Neural cell (in vitro differentiated cells): ENCODE measurements around the gene ACAD9. TPM values are rescaled to one million over a fixed set of nuclear protein-coding genes. Genes with fewer than 3 reads are reported as not detected.

ENCODE experiments used
- H2AFZ ChIP-seq: fragments of 200-600, 300-800 bp; sonication (generic), shearing (Covaris generic); 2 replicates; pipeline ENCODE4 v1.6.0; 2014; ENCODE audit warnings: low read depth, mild to moderate bottlenecking, antibody characterized with exemption, low read length, moderate library complexity
- H3F3A ChIP-seq: fragments of 200-600 bp; shearing (Covaris generic); 2 replicates; pipeline ENCODE4 v1.6.1; 2016; ENCODE audit warnings: mild to moderate bottlenecking, moderate library complexity, mixed read lengths, antibody characterized with exemption, low read length; ENCODE audit not compliant: insufficient read depth, poor library complexity, severe bottlenecking
- H3K27ac ChIP-seq: fragments of 200-600, 300-800 bp; sonication (generic), shearing (Covaris generic); 2 replicates; pipeline ENCODE4 v1.5.1; 2014; ENCODE audit warnings: mild to moderate bottlenecking, low read length, moderate library complexity
- H3K27me3 ChIP-seq: fragments of 300-800, 200-600 bp; sonication (generic), shearing (Covaris generic); 2 replicates; pipeline ENCODE4 v1.6.0; 2014; ENCODE audit warnings: mild to moderate bottlenecking, low read depth, low read length, moderate library complexity; ENCODE audit not compliant: insufficient read depth
- H3K36me3 ChIP-seq: fragments of 300-800, 200-600 bp; sonication (generic), shearing (Covaris generic); 2 replicates; pipeline ENCODE4 v1.5.1; 2014; ENCODE audit warnings: mild to moderate bottlenecking, antibody characterized with exemption, low read length, moderate library complexity; ENCODE audit not compliant: insufficient read depth
- H3K4me2 ChIP-seq: fragments of 300-800, 200-600 bp; sonication (generic), shearing (Covaris generic); 2 replicates; pipeline ENCODE4 v1.6.0; 2014; ENCODE audit warnings: mild to moderate bottlenecking, low read length
- H3K4me3 ChIP-seq: fragments of 300-800, 200-600 bp; sonication (generic), shearing (Covaris generic); 2 replicates; pipeline ENCODE4 v1.5.1; 2014; ENCODE audit warnings: mild to moderate bottlenecking, low read length, moderate library complexity
- H3K79me2 ChIP-seq: fragments of 200-600 bp; shearing (Covaris generic); replicated peaks from 2 replicates; pipeline ENCODE4 v1.6.0; 2014; ENCODE audit warnings: mild to moderate bottlenecking, low read length, moderate library complexity; ENCODE audit not compliant: insufficient read depth
- H3K9ac ChIP-seq: fragments of 300-800, 200-600 bp; sonication (generic), shearing (Covaris generic); 2 replicates; pipeline ENCODE4 v1.6.1; 2016; ENCODE audit warnings: mild to moderate bottlenecking, low read length, mixed read lengths
- H3K9me2 ChIP-seq: fragments of 200-600 bp; shearing (Covaris generic); 2 replicates; pipeline ENCODE4 v1.6.1; 2016; ENCODE audit warnings: mild to moderate bottlenecking, low read length, mixed read lengths; ENCODE audit not compliant: insufficient read depth
- H3K9me3 ChIP-seq: fragments of 200-600, 300-800 bp; sonication (generic), shearing (Covaris generic); 2 replicates; pipeline ENCODE4 v1.6.1; 2016; ENCODE audit warnings: mild to moderate bottlenecking, mixed run types, low read length, moderate library complexity, mixed read lengths
- H4K20me1 ChIP-seq: fragments of 200-600 bp; shearing (Covaris generic); 2 replicates; pipeline ENCODE4 v1.6.1; 2016; ENCODE audit warnings: mild to moderate bottlenecking, mixed run types; ENCODE audit not compliant: insufficient read depth
- CTCF ChIP-seq: fragments of 450-650 bp; IDR thresholded peaks from 2 replicates; pipeline ENCODE4 v1.5.1; 2014; ENCODE audit warnings: antibody characterized with exemption, mild to moderate bottlenecking, moderate library complexity; ENCODE audit not compliant: poor library complexity, severe bottlenecking
- EP300 ChIP-seq: fragments of 450-650 bp; conservative IDR thresholded peaks from 2 replicates; pipeline ENCODE4 v1.6.1; 2014; ENCODE audit warnings: antibody characterized with exemption, mild to moderate bottlenecking, moderate library complexity; ENCODE audit not compliant: poor library complexity, severe bottlenecking
- EZH2 ChIP-seq: fragments of 200-600, 300-800 bp; shearing (Covaris generic), sonication (generic); IDR thresholded peaks from 2 replicates; pipeline ENCODE4 v1.6.1; 2014; ENCODE audit warnings: antibody characterized with exemption, low read length, borderline replicate concordance, mild to moderate bottlenecking; ENCODE audit not compliant: insufficient read depth, poor library complexity, severe bottlenecking
- MXI1 ChIP-seq: fragments of 450-650 bp; conservative IDR thresholded peaks from 2 replicates; pipeline ENCODE4 v1.6.1; 2014; ENCODE audit warnings: antibody characterized with exemption, mild to moderate bottlenecking; ENCODE audit not compliant: poor library complexity, severe bottlenecking
- POLR2AphosphoS5 ChIP-seq: IDR thresholded peaks from 2 replicates; pipeline ENCODE4 v1.6.1; 2012
- RAD21 ChIP-seq: fragments of 450-650 bp; conservative IDR thresholded peaks from 2 replicates; pipeline ENCODE4 v1.6.1; 2014; ENCODE audit warnings: antibody characterized with exemption, mild to moderate bottlenecking, moderate library complexity
- REST ChIP-seq: IDR thresholded peaks from 2 replicates; pipeline ENCODE4 v1.6.1; 2012; ENCODE audit warnings: borderline replicate concordance
- SMC3 ChIP-seq: fragments of 450-650 bp; conservative IDR thresholded peaks from 2 replicates; pipeline ENCODE4 v1.6.1; 2014; ENCODE audit warnings: antibody characterized with exemption, mild to moderate bottlenecking, moderate library complexity; ENCODE audit not compliant: poor library complexity
- TAF1 ChIP-seq: IDR thresholded peaks from 2 replicates; pipeline ENCODE4 v1.6.1; 2012; ENCODE audit warnings: low read depth
- polyA plus RNA-seq: library from polyadenylated mRNA; depleted of rRNA; stranded (reverse); fragments of >200 nt; gene quantifications from 2 replicates; pipeline ENCODE4 v1.2.3, GENCODE V29; 2014

The ACAD9 gene
- polyA plus RNA-seq, 1 donor from 2014 or later: 33.5 TPM

GRCh38 chr3:128847666-128848370 lies 31.6 kb upstream of the ACAD9 start:
- no peaks in the 10 kb centered on the region for H3K27me3 ChIP-seq
- H3F3A ChIP-seq: no peaks in the 10 kb centered on the region
- H4K20me1 ChIP-seq: no peaks in the 10 kb centered on the region
- H3K36me3 ChIP-seq: no peaks in the 10 kb centered on the region
- no peak overlapping the region for H3K4me3 ChIP-seq
- H2AFZ ChIP-seq: no peak overlapping the region
- no peaks in the 10 kb centered on the region for H3K9me2 ChIP-seq
- H3K9me3 ChIP-seq: no peaks in the 10 kb centered on the region
- TF ChIP-seq POLR2AphosphoS5 (no peak), EP300 (no peak), RAD21 (no peak), REST (no peak), MXI1 (no peak), CTCF (no peak), SMC3 (no peak), TAF1 (no peak), EZH2 (no peak)
- H3K27ac ChIP-seq: no peak overlapping the region
- H3K4me2 ChIP-seq: no peak overlapping the region
- H3K79me2 ChIP-seq: no peaks in the 10 kb centered on the region
- H3K9ac ChIP-seq: no peak overlapping the region

GRCh38 chr3:128848936-128849335 lies 30.5 kb upstream of the ACAD9 start:
- H3K9me3 ChIP-seq: peaks cover under 1% of the 10 kb centered on the region
- H3K4me3 ChIP-seq: no peak overlapping the region
- no peak for TF ChIP-seq RAD21
- TF ChIP-seq SMC3: no peak
- no peak for TF ChIP-seq EZH2
- TF ChIP-seq CTCF: no peak
- TF ChIP-seq EP300: no peak
- no peak for TF ChIP-seq TAF1
- TF ChIP-seq REST: no peak
- TF ChIP-seq POLR2AphosphoS5: no peak
- TF ChIP-seq MXI1: no peak
- no peak overlapping the region for H3K27ac ChIP-seq
- no peak overlapping the region for H2AFZ ChIP-seq
- no peak overlapping the region for H3K4me2 ChIP-seq
- no peaks in the 10 kb centered on the region for H3K27me3 ChIP-seq
- no peaks in the 10 kb centered on the region for H4K20me1 ChIP-seq
- H3K9me2 ChIP-seq: no peaks in the 10 kb centered on the region
- no peaks in the 10 kb centered on the region for H3K79me2 ChIP-seq
- H3K9ac ChIP-seq: no peak overlapping the region
- H3F3A ChIP-seq: no peaks in the 10 kb centered on the region
- H3K36me3 ChIP-seq: no peaks in the 10 kb centered on the region
